ENCODE measurements around the gene UVRAG. TPM values are rescaled to one million over a fixed set of nuclear protein-coding genes. Genes with fewer than 3 reads are reported as not detected.

Gene UVRAG
- total and polyA plus RNA-seq, 2 of the 13 experiments (the other 11 are each of a cell fraction or from before 2014, with no cell fraction given) = 9.7 to 17.3 TPM

DNA sequence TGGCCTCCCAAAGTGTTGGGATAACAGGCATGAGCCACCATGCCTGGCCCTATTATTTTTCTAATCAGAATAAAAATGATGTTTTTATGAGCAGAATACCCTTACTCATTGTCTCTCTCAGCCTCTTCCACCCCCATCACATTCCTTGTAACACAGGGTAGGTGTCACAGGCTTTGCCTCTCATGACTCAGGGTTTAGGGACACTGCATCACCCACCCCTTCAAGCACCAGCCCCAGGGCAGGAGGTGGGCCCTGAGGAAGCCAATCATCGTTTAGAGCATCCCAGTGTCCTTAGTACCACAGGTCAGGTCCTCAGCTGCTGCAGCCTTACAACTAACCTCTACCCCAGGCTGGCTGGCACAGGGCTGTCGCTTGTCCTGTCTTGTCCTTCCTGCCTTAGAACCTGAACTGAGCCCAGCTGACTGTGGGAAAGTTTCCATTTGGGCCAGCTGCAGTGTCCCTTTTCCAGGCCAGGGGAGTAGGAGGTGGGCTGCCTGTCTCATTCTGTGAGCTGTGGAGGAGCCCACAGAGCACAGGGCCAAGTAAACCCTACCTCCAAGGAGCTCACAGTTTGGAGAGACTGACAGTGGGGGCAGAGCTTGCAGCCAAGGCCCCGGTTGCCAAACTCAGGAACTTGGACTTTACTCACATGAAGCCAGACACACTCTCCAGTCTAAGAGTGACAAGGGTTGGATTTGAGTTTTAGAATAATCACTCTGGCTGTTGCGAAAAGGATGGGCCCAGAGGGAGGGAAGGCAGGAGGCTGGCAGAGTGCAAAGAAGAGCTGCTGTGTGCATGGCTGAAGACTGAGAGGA is 19.5 kb upstream of the UVRAG start (continued):
- TF ChIP-seq FOXO4 (CRISPR knock-in tag; conservative IDR thresholded peaks at IDR 0.05) (no peak), HES4 (CRISPR knock-in tag; IDR thresholded peaks at IDR 0.05; ENCODE audit: borderline replicate concordance) (no peak), ZNF670 (CRISPR knock-in tag; IDR thresholded peaks at IDR 0.05; ENCODE audit: borderline replicate concordance) (no peak), ZNF616 (CRISPR knock-in tag; IDR thresholded peaks at IDR 0.05; ENCODE audit: low read depth) (no peak), ZNF547 (CRISPR knock-in tag; IDR thresholded peaks at IDR 0.05) (no peak), ZNF660 (CRISPR knock-in tag; IDR thresholded peaks at IDR 0.05; ENCODE audit: borderline replicate concordance, low read depth) (no peak), RXRB (CRISPR knock-in tag; IDR thresholded peaks at IDR 0.05; ENCODE audit: borderline replicate concordance) (0 out of 2 replicates have a peak, but pooled peaks have one; percentile 26), GATAD2A (CRISPR knock-in tag; IDR thresholded peaks at IDR 0.05) (peak; percentile 71; the same call in 1 of the 2 replicates), NFATC3 (CRISPR knock-in tag; IDR thresholded peaks at IDR 0.05) (no peak), ZBTB21 (CRISPR knock-in tag; IDR thresholded peaks at IDR 0.05) (no peak), ZNF782 (CRISPR knock-in tag; IDR thresholded peaks at IDR 0.05; ENCODE audit: borderline replicate concordance) (no peak), ZNF839 (CRISPR knock-in tag; IDR thresholded peaks at IDR 0.05; ENCODE audit: borderline replicate concordance) (no peak), RNF219 (CRISPR knock-in tag; IDR thresholded peaks at IDR 0.05) (no peak), MIXL1 (CRISPR knock-in tag; IDR thresholded peaks at IDR 0.05) (no peak), ZNF7 (CRISPR knock-in tag; IDR thresholded peaks at IDR 0.05) (no peak), ZNF430 (CRISPR knock-in tag; IDR thresholded peaks at IDR 0.05) (no peak), REXO4 (CRISPR knock-in tag; IDR thresholded peaks at IDR 0.05; ENCODE audit: borderline replicate concordance) (no peak)
- TF ChIP-seq, protein P1, sequence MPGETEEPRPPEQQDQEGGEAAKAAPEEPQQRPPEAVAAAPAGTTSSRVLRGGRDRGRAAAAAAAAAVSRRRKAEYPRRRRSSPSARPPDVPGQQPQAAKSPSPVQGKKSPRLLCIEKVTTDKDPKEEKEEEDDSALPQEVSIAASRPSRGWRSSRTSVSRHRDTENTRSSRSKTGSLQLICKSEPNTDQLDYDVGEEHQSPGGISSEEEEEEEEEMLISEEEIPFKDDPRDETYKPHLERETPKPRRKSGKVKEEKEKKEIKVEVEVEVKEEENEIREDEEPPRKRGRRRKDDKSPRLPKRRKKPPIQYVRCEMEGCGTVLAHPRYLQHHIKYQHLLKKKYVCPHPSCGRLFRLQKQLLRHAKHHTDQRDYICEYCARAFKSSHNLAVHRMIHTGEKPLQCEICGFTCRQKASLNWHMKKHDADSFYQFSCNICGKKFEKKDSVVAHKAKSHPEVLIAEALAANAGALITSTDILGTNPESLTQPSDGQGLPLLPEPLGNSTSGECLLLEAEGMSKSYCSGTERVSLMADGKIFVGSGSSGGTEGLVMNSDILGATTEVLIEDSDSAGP (CRISPR knock-in tag; IDR thresholded peaks at IDR 0.05; ENCODE audit: borderline replicate concordance) = peak; percentile 57; the same call in 1 of the 2 replicates
- TF ChIP-seq, protein P2, sequence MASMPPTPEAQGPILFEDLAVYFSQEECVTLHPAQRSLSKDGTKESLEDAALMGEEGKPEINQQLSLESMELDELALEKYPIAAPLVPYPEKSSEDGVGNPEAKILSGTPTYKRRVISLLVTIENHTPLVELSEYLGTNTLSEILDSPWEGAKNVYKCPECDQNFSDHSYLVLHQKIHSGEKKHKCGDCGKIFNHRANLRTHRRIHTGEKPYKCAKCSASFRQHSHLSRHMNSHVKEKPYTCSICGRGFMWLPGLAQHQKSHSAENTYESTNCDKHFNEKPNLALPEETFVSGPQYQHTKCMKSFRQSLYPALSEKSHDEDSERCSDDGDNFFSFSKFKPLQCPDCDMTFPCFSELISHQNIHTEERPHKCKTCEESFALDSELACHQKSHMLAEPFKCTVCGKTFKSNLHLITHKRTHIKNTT (CRISPR knock-in tag; IDR thresholded peaks at IDR 0.05) = no peak
- TF ChIP-seq, protein P3, sequence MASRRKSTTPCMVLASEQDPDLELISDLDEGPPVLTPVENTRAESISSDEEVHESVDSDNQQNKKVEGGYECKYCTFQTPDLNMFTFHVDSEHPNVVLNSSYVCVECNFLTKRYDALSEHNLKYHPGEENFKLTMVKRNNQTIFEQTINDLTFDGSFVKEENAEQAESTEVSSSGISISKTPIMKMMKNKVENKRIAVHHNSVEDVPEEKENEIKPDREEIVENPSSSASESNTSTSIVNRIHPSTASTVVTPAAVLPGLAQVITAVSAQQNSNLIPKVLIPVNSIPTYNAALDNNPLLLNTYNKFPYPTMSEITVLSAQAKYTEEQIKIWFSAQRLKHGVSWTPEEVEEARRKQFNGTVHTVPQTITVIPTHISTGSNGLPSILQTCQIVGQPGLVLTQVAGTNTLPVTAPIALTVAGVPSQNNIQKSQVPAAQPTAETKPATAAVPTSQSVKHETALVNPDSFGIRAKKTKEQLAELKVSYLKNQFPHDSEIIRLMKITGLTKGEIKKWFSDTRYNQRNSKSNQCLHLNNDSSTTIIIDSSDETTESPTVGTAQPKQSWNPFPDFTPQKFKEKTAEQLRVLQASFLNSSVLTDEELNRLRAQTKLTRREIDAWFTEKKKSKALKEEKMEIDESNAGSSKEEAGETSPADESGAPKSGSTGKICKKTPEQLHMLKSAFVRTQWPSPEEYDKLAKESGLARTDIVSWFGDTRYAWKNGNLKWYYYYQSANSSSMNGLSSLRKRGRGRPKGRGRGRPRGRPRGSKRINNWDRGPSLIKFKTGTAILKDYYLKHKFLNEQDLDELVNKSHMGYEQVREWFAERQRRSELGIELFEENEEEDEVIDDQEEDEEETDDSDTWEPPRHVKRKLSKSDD (CRISPR knock-in tag; IDR thresholded peaks at IDR 0.05; ENCODE audit: low read depth) = 0 out of 2 replicates have a peak, but pooled peaks have one; percentile 44

Measured in HepG2 (cell line).